ENCODE measurements around the gene NAPG.
A peak's percentile ranks its signal among the peaks of the same experiment; 100 is the strongest.
"Not testable (repeated sequence)": the region's sequence is repeated elsewhere in the genome, so short reads cannot be mapped to it uniquely, and the experiment has no call there.

Gene NAPG

DNA sequence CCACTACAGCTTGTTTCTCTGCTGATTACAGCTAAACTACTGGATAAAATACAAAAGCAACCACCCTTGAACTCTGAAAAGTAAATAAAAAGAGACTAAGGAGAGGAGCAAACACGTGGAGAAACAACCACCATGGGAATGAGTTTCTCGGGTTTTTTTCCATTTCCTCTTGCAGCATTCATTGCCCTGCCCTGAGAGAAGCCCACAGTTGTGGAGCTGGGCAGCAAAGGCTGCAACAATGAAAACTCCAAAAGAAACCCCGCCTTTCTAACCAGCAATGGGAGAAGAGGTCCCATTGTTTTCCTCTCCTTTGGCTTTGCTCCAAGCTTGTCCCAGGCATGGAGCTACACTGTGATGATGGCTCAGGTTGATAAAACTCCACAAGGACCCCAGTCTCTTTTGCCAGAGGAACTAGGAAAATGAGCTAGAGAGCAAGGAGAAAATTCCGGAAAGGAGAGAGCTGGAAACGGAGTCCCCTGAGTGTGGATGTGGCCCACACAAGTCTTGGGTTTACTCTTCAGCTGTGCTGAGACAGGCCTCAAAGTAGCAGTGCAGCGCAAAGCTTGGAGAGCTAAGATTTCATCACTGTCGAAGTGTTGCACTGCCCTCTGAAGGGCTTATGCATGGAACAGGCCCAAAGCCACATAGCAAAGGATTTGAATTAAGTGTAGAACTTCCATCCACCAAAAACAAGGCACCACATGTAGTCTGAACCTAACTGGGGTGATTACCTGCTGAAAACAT lies 20.9 kb downstream of the NAPG start:
- no peak for DNase-seq (ENCODE audit: low read depth)

DNA sequence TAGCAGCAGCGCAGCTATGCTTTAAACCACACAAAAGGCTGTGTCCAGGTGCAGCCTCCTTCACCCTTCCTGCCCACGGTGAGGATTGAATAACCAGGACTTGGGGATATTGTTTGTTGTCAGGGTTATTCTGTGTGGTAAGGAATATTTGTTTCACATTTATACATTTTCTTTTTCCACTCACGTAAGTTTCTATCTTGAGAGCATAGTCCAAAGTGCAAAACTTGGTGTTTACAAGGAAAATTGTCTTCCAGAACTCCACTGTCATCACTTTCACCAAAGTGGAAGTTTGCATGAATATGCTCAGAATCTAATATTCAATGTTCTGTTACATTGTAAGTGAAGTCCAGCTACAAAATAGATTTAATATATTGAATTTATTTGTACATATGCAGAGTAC lies 26.4 kb downstream of the NAPG start:
- no peak for DNase-seq (ENCODE audit: low read depth)

DNA sequence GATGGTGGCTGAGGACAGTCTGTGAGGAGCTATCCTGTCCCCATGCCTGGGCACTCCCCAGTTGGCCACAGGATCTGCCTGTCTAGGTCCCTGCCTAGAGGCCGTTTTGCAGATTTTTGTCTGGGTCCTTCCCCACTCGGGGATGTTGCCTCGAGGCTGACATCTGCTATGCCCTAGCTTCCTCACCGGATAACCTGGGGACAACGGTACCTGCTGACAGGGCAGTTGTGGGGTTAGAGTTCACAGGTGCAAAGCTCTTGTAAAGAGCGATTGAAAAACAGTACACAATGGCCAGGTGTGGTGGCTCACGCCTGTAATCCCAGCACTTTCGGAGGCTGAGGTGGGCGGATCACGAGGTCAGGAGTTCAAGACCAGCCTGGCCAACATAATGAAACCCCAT lies 30.4 kb downstream of the NAPG start:
- not testable (repeated sequence) for DNase-seq (ENCODE audit: low read depth)

DNA sequence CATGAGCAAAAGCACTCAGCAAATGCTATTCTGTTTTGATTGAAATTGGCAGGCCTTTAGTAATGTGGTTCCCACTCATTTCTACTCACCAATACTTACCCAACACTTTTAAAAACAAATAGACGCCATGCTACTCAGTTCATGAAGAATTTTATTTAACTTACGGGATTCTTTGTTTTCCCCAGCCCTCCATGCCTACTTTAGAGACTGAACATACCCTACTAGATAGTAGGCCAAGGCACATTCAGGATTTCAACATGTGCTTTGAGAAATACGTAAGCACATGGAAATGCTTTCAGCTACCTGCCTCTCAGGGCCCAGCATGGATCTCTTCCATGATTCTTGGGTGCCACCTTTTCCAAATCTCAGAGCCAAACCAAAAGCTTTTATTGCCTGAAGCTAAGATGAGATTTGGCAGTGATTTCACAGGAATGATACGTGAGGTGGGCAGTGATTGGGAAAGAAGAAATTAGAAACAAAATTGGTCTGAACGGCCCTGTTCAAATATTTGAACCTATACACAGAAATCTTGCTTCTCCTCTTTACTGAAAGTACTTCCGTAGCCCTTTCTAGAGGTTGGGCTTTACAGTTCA lies 31.4 kb downstream of the NAPG start:
- DNase-seq (ENCODE audit: low read depth) = no peak

DNA sequence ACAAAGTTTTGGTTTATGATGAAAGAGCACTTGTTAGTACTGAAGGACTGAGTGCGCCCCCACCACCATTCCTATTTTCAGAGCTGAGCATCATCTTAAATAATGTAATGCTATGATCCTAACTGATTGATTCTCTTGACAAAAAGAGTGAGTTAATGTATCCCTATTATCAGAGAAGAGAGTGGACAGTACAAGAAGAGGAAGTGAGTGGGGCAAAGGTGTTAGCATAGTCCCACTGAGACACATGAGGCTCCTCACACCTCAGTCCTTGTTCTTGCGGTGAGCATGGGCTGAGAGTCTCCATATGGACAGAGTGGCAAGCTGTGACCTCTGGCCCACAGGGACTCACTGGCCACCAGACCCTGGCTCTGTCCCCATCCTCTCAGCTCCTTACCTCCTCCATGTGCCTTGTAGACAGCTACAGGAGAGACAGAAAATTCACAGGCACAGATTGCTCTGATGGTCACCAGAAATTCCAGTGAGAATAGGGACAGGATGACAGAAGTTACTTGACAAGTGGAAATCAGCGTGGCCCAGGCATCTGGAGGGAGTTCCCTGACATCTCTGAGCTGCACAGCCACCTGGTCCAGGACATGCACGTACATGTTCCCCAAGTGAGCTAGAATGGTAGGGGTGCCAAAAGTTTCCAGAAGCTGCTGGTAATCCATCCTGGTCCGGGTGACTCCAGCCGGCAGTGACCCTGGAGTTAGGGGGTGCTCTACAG lies 32.6 kb downstream of the NAPG start:
- no peak for DNase-seq (ENCODE audit: low read depth)

DNA sequence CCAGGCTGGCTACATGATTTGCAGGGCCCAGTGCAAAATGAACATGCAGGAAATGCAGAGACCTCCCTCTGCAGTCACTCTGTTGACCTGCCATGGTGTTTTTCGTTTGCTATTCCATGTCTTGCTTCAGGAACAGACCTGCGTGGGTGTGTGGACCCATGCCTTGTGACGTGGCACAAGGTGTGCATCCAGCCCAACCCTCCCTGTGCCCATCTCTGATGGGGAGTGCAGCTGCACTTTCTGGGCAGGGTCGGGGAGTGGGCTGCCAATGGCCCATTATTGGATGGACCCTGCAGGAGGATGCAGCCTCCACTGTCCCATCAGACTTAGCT lies 33.1 kb downstream of the NAPG start:
- no peak for DNase-seq (ENCODE audit: low read depth)

DNA sequence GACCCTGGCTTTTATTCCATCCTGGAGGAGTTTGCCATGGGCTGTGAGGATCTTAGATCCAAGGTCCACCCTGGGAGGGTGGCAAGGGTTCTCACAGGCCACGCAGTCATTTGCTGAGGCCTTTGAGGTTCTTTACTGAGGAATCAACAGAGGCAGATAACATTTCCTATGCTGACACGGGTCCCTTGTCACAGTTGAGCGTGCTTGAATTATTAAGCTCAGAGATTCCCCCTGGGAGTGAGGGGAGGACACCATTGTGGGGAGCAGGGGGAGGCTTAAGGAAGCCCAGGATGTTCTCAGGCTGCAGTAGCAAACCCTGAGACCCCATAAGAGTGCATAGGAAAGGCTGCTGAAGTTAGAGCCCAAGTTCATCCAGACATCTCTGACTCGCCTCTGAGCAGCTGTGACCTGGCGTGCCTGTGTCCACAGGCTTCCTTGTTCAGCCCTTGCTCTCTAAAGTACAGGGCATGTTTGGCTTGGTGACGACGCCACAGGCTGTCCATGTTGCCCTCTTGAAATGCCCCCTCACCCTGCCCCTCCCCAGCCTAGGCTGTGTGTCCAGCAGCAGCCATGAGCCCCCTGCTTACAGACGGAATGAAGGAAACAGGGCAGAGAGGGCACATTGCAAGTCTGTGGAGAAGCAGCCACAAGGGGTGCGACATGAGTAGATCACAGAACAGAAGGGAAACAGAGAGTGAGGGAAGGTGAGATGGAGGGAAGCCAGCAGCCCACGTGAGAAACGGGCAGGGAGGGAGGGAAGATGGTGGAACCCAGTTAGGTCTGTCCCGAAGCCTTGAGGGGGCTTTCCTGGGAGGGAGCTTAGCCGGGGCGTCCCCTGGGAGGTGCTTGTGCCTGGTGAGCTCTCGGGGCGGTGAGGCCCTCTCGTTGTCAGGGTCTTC lies 34.0 kb downstream of the NAPG start:
- DNase-seq (ENCODE audit: low read depth) = no peak

DNA sequence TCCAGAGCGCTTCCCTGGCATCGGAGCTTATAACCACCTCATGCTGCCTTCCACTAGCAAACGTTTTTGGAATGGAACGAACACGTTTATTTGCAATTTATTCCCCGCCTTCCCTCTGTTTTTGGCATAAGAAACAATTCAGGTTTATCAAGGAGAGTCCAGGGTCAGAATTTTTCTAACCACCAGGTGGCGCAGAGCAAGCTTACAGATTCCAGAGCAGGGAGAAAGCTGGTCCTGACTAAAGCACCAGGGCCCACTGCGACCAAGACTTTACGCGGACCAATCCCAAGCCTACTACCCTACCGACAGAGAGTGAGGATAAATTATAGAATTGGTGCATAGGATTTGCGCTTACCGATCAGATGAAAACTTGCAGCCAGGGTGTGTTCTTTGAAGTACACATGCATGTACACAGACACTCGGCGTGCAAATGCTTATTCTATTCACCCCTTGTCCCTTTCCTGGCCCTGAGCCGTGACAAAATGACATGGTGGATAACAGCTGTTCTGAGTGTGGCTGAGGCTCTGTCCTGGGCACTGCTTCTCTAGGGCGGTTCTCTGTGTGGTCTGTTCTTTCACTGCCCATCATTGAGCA lies 34.7 kb downstream of the NAPG start:
- peak; percentile 26 for DNase-seq (ENCODE audit: low read depth)

DNA sequence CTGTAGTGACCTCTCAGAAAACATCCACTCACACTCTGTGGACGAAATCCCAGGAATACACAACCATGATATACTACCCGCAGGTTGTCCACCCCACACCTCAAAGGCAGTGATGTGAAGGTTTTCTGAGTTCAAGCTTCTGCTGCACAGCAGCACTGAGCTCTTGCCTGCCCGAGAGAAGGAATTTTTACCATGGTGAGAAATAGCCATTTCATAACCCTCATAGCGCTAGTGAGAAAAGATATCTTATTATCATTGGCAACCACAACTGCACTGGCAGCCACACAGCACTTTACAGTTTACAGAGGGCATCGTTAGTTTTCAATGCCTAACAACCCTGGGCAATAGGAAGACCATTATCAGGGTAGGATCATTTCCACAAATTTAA lies 36.9 kb downstream of the NAPG start:
- no peak for DNase-seq (ENCODE audit: low read depth)

DNA sequence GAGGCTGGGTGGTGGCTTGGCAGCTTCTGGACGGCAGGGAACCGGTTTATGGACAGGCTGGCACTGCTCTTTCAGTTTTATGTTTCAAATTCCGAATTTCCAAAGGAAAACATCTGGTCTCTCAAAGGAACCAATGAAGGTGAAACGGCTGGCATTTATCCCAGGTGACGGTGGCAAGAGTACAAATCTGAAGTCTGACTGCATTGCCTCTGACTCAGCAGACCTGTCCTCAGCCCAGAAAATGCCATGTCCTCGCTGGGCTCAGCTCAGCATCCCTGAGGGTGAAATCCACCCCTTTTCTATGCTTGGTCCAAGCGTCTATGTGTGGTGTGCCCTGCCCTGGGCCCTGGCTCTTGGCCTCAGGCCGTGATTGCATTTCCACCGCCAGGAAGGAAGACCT lies 38.1 kb downstream of the NAPG start:
- DNase-seq (ENCODE audit: low read depth) = no peak

DNA sequence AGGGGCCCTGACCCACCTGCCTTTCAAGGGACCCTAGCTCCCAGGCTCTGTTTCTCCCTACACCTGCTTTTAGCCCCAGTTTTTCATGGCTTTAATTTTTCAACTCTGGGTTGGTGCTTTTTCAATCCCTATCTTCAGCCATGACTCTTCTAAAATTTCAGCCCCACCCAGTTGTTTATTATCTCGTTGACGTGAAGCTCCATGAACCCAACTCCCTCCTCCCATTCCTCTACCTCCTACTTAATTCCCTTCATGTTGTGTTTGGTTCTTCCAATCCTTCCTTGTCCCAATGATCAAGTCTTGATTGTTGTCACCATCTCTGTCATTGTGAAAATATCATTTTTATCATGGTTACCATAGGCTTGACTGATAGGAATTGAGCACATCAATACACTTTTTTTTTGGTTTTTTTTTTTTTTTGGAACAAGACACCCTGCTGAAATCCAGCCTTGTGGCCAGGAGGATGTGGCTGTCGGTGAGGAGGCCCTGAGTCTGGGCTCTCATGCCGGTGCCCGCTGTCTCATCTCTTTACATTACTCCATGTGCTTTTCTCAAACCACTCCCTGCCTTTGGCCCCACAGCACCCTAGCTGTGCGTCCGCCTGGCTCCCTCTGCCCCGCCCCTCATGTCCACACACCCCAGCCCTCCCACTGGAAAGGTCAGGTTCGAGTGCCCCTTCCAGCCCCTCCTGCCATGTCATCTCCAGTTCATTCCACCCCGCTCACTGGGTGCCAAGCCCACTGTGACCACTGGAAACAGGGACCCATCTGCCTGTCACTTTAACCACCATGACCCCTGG lies 39.3 kb downstream of the NAPG start:
- DNase-seq (ENCODE audit: low read depth) = no peak

DNA sequence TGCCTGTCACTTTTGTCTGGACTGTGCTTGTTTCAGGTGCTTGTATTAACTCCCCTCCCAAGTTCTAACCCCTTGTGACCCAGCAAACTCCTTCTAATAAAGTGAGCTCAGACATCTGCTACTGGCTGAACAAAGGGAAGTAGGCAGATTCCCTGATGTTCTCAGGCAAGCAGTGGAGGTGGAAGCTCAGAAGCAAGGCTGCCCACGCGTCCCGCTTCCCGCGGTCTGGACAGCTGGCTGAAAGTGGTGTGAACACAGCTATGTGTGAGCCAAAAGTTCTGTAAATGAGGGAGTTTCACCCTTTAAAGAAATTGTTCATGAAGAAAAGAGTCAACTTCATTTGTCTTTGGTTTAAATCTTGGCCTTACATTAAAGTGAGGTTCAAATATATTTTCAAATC lies 40.0 kb downstream of the NAPG start:
- no peak for DNase-seq (ENCODE audit: low read depth)

DNA sequence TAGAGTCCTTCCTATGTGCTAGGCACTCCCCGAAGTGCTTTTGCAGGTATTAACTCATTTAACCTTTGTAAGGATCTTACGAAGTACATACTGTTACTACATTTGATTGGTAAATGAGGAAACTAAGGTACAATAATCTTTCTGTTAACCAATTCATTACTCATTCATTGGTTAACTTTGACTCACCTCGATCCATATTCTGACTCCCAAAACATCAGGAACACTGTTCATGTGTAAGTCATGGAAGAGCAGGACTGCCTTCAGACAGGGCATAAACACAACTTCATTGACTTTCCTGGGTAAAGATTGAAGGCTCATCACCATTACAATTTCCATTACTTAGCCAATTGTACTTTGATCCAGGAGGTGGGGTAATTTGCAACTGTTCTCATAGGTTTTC lies 40.6 kb downstream of the NAPG start:
- DNase-seq (ENCODE audit: low read depth) = no peak

DNA sequence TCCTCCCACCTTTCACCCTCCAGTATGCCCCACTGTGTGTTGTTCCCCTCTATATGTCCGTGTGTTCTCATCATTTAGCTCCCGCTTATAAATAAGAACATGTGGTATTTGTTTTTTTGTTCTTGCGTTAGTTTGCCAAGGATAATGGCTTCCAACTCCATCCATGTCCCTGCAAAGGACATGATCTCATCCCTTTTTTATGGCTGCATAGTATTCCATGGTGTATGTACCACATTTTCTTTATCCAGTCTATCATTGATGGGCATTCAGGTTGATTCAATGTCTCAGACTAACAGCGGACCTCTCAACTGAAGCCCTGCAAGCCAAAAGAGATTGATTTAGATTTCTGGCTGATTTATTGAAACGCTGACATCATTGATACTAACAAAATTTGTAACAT lies 44.1 kb downstream of the NAPG start:
- DNase-seq (ENCODE audit: low read depth) = not testable (repeated sequence)

DNA sequence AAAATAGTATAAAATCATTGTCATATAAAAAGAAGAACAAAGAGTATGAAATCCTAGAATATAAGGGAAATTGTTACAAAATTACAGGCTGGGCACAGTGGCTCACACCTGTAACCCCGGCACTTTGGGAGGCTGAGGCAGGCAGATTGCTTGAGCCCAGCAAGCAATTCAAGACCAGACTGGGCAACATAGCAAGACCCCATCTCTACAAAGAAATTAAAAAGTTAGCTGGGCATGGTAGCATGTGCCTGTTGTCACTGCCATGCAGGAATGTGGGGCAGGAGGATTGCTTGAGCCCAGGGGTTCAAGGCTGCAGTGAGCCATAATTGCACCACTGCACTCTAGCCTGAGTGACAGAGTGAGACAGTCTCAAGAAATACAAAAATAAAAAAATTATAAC lies 44.8 kb downstream of the NAPG start:
- DNase-seq (ENCODE audit: low read depth) = no peak

DNA sequence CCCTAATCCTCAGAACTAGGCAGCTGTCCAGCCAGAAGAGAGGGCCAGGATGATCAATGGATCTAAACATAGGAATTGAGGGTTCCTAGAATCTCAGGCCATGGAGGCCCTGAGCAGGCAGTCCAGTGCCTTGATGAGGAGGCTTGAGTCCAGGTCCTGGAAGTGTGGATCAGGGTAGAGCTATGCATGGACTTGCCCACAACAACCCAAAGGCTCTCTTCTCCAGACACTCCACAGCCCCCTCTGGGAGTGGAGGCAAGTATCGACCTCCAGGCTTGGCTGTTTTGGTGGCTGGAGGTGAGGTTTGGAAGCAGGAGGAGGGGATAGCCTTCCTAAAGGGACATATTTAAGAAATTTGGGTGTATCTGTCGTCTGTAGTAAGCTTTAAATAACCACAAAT lies 45.7 kb downstream of the NAPG start:
- DNase-seq (ENCODE audit: low read depth) = no peak

DNA sequence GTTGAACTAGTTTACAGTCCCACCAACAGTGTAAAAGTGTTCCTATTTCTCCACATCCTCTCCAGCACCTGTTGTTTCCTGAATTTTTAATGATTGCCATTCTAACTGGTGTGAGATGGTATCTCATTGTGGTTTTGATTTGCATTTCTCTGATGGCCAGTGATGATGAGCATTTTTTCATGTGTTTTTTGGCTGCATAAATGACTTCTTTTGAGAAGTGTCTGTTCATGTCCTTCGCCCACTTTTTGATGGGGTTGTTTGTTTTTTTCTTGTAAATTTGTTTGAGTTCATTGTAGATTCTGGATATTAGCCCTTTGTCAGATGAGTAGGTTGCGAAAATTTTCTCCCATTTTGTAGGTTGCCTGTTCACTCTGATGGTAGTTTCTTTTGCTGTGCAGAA lies 47.4 kb downstream of the NAPG start:
- not testable (repeated sequence) for DNase-seq (ENCODE audit: low read depth)

DNA sequence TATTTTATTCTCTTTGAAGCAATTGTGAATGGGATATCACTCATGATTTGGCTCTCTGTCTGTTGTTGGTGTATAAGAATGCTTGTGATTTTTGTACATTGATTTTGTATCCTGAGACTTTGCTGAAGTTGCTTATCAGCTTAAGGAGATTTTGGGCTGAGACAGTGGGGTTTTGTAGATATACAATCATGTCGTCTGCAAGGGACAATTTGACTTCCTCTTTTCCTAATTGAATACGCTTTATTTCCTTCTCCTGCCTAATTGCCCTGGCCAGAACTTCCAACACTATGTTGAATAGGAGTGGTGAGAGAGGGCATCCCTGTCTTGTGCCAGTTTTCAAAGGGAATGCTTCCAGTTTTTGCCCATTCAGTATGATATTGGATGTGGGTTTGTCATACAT lies 48.6 kb downstream of the NAPG start:
- DNase-seq (ENCODE audit: low read depth) = not testable (repeated sequence)

DNA sequence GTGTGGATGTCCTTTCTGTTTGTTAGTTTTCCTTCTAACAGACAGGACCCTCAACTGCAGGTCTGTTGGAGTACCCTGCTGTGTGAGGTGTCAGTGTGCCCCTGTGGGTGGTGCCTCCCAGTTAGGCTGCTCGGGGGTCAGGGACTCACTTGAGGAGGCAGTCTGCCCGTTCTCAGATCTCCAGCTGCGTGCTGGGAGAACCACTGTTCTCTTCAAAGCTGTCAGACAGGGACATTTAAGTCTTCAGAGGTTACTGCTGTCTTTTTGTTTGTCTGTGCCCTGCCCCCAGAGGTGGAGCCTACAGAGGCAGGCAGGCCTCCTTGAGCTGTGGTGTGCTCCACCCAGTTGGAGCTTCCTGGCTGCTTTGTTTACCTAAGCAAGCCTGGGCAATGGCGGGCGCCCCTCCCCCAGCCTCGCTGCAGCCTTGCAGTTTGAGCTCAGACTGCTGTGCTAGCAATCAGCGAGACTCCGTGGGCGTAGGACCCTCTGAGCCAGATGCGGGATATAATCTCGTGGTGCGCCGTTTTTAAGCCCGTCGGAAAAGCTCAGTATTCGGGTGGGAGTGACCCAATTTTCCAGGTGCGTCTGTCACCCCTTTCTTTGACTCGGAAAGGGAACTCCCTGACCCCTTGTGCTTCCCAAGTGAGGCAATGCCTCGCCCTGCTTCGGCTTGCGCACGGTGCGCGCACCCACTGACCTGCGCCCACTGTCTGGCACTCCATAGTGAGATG lies 52.2 kb downstream of the NAPG start:
- not testable (repeated sequence) for DNase-seq (ENCODE audit: low read depth)

DNA sequence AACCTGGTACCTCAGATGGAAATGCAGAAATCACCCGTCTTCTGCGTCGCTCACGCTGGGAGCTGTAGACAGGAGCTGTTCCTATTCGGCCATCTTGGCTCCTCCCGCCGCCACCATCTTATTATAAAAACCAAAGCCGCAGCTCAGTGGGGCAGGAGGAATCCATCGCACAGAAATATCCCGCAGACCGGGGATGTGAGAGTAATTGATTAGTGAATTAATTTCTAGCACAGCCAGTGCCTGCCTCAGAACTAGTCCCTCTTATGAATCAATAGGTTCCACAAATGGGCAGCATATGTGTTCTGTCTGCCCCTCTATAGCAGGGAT lies 52.7 kb downstream of the NAPG start:
- DNase-seq (ENCODE audit: low read depth) = not testable (repeated sequence)

All from stimulated activated CD8-positive, alpha-beta memory T cell treated with anti-CD3 and anti-CD28 coated beads, Interleukin-15, amount 100 ng/mL, for 24 hours (primary cell).